NCI-H69 (cell line): ENCODE data around the gene HDGF.

Experiments
- DNase-seq: peaks from one replicate; lab custom pipeline; 2025; lab: John Stamatoyannopoulos, UW

HDGF gene

DNA sequence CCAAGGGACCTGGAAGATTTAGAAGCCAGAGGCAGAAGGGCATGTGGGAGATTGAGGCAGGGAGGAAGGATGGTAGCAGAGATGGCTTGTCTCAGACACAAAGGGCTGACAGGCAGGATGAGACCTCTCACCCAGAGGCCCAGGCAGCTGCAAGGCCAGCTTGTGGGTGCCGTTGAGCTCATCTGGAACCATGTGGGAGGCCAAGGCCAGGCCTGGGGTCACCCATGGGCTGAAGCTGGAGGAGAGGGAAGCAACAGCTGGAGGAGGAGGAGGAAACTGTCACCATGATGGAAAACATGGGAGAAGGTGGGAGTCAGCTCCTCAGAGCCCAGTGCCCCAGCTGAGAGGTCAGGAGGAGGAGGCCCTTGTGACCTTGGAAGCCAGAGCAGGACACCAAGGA is 52.5 kb downstream of the HDGF start:
- DNase-seq, result no peak

DNA sequence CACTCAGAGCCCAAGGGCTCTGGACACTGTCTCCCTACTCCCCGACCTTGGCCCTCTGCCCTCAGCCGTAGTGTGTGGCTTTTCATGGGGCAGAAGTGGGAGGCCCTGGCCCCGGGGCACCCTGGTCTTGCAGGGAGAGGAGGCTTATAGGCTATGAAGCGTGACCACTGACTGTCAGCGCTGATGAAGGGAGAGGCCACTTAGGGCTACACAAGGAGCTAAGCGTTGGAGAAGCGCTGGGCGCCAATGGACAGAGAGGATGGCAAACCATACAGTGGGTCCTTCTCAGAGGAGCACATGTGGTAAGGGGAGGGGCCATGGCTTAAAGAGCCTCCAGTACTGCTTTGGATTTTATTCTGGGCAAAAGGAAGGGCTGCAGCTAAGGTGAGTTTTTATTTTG is 54.0 kb downstream of the HDGF start:
- DNase-seq, result peak; percentile 55

DNA sequence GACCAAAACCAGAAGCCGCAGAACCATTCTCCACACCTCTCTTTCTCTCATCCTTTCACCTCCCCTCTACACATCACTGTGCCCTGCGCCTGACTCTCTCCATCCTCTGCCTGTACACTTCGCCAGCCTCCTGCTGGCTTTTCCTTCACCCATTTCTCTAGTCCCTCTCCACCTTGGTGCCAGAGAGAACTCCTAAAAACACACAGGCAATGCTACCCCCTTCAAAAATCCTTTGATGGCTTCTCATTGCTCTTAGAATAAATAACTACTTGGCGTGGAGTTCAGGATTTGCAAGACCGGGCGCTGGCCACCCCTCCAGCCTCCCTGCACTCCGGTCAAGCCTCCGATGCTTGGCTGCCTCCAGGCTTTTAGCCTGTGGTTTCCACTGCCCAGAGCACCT is 54.7 kb downstream of the HDGF start:
- DNase-seq, result no peak

DNA sequence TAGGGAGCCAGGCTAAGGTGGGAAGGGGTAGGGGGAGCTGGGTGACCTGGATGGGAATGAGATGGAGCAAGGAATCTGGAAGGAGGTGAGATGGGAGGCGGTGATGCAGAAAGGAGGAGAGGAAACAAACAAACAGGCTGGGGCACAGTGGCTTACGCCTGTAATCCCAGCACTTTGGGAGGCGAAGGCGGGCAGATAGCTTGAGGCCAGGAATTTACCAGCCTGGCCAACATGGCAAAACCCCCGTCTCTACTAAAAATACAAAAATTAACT is 56.8 kb downstream of the HDGF start:
- DNase-seq, result no peak

DNA sequence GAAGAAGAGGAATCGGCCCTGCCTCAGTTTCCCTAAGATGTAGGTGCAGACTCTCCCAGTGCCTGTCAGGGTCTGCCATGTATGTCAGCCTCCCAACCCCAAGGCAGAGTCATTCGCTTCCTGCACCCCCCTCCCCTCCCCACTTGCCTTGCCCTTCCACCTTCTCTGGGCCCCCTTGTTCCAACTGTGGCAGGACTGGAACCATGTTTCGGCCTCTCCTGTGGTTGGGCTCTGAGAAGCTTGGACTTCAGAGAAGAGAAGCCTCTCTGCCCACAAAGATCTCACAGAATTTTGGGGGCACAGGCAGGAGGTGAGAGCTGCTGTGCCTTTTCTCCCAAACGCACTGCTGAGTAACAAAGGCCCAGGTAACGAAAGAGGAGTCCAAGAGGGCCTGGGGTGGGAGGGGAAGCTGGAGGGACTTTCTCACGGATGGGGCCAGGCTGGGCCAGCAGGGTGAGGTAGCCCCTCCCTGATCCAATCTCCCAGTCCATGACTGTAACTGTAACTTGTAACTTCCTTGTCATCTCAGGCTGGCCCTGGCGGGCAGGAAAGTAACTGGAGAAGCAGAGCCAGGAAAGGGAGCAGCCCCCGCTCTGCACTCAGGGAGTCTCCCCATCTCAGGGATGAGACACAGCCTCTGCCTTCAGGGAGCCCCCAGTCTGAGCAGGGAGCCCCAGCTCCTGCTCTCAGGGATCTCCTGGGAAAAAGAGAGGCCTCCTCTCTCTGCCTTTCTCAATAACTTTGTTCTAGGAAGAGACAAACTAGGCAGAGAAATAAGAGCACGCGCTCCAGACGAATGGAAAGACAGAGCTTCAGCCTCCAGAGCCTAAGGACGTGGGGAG is 57.4 kb downstream of the HDGF start:
- peak; percentile 19 for DNase-seq

DNA sequence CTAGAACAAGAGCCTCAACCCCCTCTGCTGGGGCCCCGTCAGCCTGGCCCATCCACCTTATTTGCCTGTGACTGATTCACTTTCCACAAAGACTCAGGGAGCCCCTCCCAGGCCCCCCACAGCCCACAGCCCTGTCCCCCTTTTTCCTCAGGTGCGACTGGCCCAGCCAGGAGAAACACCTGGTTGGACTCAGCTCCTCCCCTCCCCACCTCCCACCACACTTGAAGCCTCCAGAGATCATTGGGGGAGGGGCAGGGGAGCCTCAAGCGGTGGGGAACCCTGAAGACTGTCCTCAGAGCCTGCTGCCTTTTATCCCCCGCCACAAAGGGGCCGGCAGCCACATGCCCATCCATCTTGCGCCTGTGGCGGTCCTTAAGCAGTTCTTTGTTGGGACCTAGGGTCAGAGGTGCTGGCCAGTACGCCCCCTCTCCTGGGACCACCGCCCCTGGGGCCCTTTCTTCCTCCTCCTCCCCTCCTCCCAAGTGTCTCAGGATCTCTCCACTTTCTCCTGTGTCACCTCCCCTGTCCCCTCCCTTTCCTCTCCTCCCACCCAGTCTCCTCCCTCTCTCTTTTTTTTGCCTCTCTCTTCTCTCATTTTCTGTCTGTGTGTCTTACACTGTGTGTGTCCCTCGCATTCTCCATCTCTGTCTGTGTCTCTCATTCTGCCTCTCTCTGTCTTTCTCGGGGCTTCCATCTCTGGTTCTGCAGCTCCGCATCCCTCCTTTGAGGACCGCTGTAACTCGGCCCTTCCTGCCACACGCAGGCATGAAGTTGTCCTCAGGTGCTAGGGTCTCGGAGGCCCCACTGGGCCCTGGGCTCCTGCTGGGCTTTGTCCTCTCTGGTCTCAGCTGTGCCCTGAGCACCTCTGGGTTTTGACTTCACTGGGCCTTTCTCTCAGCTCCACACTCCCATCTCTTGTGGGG is 58.3 kb downstream of the HDGF start:
- DNase-seq, result peak; percentile 89

DNA sequence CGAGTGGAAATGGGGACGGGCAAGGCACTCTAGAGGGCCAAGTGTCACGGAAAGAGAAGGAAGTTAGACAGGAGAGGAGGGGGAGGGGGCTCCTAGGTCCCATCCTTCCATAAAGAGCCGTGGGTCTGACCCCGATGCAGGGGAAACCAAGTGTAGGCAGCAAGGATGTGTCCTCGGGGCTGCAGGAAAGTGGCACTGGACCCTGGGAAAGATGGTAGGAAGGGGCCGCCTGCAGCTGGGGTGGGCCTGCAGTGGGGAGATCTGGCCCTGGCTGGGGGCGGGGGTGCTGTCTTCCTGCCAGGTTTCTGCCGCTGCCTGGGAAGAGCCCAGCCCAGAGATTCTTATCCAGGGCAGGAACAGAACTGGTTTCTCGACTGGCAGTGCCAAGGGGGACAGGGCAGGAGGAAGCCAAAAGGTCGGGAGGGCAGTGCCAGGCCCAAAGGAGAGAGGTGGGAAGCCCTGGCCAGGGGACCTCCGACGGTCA is 59.0 kb downstream of the HDGF start:
- no peak for DNase-seq
